MCF 10A (cell line): ENCODE measurements around the gene TEAD2. TPM values are rescaled to one million over a fixed set of nuclear protein-coding genes. Genes with fewer than 3 reads are reported as not detected.
"Not testable (repeated sequence)": the region's sequence is repeated elsewhere in the genome, so short reads cannot be mapped to it uniquely, and the experiment has no call there.

Experiments
- BruUV-seq: library from RNA; stranded (reverse); fragments of 400-500 nt; replicated peaks from 2 replicates; lab custom pipeline; 2021; lab: Mats Ljungman, UMichigan
- CTCF ChIA-PET: fragments of 300-600 bp; sonication (Branson Sonifier 250); formaldehyde crosslinking; extraction: SDS; loops from one replicate; lab custom pipeline; 2021; ENCODE audit warnings: antibody characterized with exemption, inconsistent platforms; lab: Yijun Ruan, JAX
- POLR2A ChIA-PET: fragments of 300-600, 350-650 bp; sonication (Branson Sonifier 250); formaldehyde crosslinking; extraction: SDS; loops from one replicate; lab custom pipeline; 2020; ENCODE audit warnings: antibody characterized with exemption, inconsistent platforms; lab: Yijun Ruan, JAX
- DNase-seq: peaks from one replicate; pipeline ENCODE4 v3.0.0-alpha.2; 2018; ENCODE audit not compliant: unreplicated experiment
- H3K27ac Mint-ChIP-seq: one replicate; pipeline ENCODE4 v1.8.0; 2022; ENCODE audit warnings: mild to moderate bottlenecking, low read depth, mixed read lengths; ENCODE audit not compliant: unreplicated experiment
- H3K27me3 Mint-ChIP-seq: one replicate; pipeline ENCODE4 v1.8.0; 2022; ENCODE audit warnings: mixed read lengths; ENCODE audit not compliant: insufficient read depth, unreplicated experiment
- H3K36me3 Mint-ChIP-seq: one replicate; pipeline ENCODE4 v1.8.0; 2022; ENCODE audit warnings: mild to moderate bottlenecking, moderate library complexity, mixed read lengths; ENCODE audit not compliant: insufficient read depth, unreplicated experiment
- H3K4me1 Mint-ChIP-seq: one replicate; pipeline ENCODE4 v1.8.0; 2022; ENCODE audit warnings: mixed read lengths; ENCODE audit not compliant: insufficient read depth, unreplicated experiment
- H3K4me3 Mint-ChIP-seq: one replicate; pipeline ENCODE4 v1.8.0; 2022; ENCODE audit warnings: mild to moderate bottlenecking, moderate library complexity, mixed read lengths; ENCODE audit not compliant: unreplicated experiment
- H3K9me3 Mint-ChIP-seq: one replicate; pipeline ENCODE4 v1.8.0; 2022; ENCODE audit warnings: mixed read lengths; ENCODE audit not compliant: unreplicated experiment
- intact Hi-C: fragments of 100-400 bp; cut with micrococcal nuclease; formaldehyde crosslinking; loops from 2 replicates; pipeline ENCODE4 v1.14.1; 2022
- total RNA-seq: library from RNA; stranded (reverse); gene quantifications from 2 replicates; pipeline ENCODE4 v1.2.3, GENCODE V29; 2022
- TF ChIP-seq, protein P1 (sequence below): fragments of 200-600 bp; IDR thresholded peaks from one replicate; pipeline ENCODE4 v1.8.0; 2022; ENCODE audit warnings: antibody characterized with exemption, mild to moderate bottlenecking; ENCODE audit not compliant: unreplicated experiment

The TEAD2 gene
- total RNA-seq, 1 experiment from 2014 or later: 3.5 TPM

DNA sequence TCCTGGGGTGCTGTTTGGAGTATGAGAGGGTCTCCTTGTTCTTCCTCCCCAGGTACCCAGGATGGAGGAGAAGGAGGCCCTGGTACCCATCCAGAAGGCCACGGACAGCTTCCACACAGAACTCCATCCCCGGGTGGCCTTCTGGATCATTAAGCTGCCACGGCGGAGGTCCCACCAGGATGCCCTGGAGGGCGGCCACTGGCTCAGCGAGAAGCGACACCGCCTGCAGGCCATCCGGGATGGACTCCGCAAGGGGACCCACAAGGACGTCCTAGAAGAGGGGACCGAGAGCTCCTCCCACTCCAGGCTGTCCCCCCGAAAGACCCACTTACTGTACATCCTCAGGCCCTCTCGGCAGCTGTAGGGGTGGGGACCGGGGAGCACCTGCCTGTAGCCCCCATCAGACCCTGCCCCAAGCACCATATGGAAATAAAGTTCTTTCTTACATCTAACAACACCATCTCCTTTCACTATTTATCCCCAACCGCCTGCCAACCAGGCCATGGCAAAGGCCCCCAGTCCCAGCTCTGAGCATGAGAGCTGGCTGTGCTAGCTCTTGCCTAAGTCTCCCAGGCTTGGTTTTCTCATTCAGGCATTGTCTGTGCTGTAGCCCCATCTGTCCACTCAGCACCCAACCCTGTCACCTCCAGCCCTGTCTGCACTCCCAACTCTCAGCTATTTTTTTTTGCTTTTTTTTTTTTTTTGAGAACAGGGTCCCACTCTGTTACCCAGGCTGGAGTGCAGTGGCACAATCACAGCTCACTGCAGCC is 12.6 kb upstream of the TEAD2 start:
- no peaks in the 10 kb centered on the region for H3K4me1 Mint-ChIP-seq
- TF ChIP-seq, protein P1, sequence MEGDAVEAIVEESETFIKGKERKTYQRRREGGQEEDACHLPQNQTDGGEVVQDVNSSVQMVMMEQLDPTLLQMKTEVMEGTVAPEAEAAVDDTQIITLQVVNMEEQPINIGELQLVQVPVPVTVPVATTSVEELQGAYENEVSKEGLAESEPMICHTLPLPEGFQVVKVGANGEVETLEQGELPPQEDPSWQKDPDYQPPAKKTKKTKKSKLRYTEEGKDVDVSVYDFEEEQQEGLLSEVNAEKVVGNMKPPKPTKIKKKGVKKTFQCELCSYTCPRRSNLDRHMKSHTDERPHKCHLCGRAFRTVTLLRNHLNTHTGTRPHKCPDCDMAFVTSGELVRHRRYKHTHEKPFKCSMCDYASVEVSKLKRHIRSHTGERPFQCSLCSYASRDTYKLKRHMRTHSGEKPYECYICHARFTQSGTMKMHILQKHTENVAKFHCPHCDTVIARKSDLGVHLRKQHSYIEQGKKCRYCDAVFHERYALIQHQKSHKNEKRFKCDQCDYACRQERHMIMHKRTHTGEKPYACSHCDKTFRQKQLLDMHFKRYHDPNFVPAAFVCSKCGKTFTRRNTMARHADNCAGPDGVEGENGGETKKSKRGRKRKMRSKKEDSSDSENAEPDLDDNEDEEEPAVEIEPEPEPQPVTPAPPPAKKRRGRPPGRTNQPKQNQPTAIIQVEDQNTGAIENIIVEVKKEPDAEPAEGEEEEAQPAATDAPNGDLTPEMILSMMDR: no peak
- no peak overlapping the region for H3K27ac Mint-ChIP-seq
- H3K36me3 Mint-ChIP-seq: no peaks in the 10 kb centered on the region
- POLR2A ChIA-PET: interaction anchor here (0.7 kb wide), 1 partner anchor 77 kb away, joined by 3 read pairs; the partner anchor contains the start of gene PIH1D1
- intact Hi-C loops: no loop called here
- BruUV-seq: no TSS peak
- H3K27me3 Mint-ChIP-seq: peaks cover 26% of the 10 kb centered on the region
- CTCF ChIA-PET: interaction anchor here (0.6 to 0.7 kb wide), 2 partner anchors 9 to 69 kb away, joined by 3 to 4 read pairs; no protein-coding TSS in a partner anchor
- H3K4me3 Mint-ChIP-seq: no peak overlapping the region
- no peak for DNase-seq
- H3K9me3 Mint-ChIP-seq: no peaks in the 10 kb centered on the region

DNA sequence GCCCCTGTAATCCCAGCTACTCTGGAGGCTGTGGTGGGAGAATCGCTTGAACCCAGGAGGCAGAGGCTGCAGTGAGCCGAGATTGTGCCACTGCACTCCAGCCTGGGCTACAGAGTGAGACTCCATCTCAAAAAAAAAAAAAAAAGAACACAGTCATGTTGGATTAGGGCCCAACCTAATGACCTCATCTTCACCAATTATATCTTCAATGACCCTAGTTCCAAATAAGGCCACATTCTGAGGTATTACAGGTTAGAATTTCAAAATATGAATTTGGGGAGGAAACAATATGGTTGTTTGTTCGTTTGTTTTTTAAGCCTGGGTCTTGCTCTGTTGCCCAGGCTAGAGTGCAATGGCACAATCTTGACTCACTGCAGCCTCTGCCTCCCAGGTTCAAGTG is 11.0 kb upstream of the TEAD2 start:
- DNase-seq, H3K4me1 Mint-ChIP-seq, H3K27ac Mint-ChIP-seq, H3K4me3 Mint-ChIP-seq, BruUV-seq, H3K9me3 Mint-ChIP-seq, H3K36me3 Mint-ChIP-seq, intact Hi-C loops: not testable (repeated sequence)
- POLR2A ChIA-PET: interaction anchor here (0.6 kb wide), 1 partner anchor 287 kb away, joined by 3 read pairs; no protein-coding TSS in a partner anchor
- peaks cover 26% of the 10 kb centered on the region for H3K27me3 Mint-ChIP-seq
- CTCF ChIA-PET: interaction anchor here (1.0 kb wide), 1 partner anchor 18 kb away, joined by 4 read pairs; no protein-coding TSS in a partner anchor

DNA sequence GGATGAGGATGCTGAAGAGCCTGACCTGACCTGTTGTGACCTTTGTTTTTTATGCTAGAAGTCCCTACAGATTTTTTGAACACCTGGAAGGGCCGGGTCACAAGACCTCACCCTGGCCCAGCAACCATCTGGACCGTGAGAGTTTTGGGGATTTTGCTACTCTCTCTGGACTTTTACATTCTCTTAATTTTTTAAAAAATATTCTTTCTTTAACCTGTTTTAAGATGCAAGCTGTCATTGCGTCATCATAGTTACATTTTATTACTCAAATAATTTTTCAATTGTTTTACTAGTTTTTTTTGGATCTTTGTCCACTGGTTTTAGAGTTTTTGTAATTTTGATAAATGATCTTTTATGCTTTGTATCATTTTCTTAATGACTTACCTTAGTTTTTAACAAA is 9.0 kb upstream of the TEAD2 start:
- Mint-ChIP-seq H3K27ac (no peak overlapping the region), H3K4me1 (no peaks in the 10 kb centered on the region), H3K9me3 (no peaks in the 10 kb centered on the region), H3K36me3 (no peaks in the 10 kb centered on the region), H3K4me3 (no peak overlapping the region), H3K27me3 (peaks cover 16% of the 10 kb centered on the region)
- DNase-seq: no peak
- intact Hi-C loops: no loop called here
- ChIA-PET POLR2A (no interaction called here), CTCF (interaction anchor here (0.7 kb wide), 2 partner anchors 21 to 113 kb away, joined by 3 read pairs; no protein-coding TSS in a partner anchor)
- TF ChIP-seq, protein P1: no peak
- BruUV-seq: no TSS peak

DNA sequence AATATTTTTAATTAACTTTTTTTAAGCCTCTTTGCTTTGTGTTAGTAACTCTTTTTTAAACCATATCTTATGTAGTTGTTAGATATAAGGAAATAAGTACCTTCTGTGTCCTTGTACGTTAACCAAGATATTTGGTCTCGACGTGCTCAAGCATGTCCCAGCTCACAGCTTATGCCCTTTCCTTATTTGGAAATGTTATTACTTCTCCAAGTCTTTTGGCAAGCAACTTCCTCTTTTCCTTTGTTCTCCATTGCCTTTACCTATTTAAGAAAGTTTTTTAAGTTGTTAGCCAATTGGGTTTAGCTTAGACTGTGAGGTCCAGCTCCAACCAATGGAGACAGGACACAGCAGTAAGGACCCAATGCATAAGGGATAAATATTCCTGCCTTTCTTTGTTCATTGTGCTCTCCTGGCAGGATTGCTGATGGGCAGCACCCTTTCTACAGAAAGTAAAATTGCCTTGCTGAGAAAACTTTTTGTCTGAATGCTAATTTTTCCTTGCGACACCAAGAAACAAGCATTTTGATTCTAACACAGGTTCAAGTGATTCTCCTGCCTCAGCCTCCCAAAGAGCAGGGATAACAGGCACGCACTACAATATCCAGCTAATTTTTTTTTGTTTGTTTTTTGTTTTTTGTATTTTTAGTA is 6.6 kb upstream of the TEAD2 start:
- POLR2A ChIA-PET: no interaction called here
- H3K27me3 Mint-ChIP-seq: no peaks in the 10 kb centered on the region

More for the DNA sequence above, 6.6 kb upstream of the TEAD2 start:
- H3K27ac Mint-ChIP-seq: no peak overlapping the region
- no peak overlapping the region for H3K4me3 Mint-ChIP-seq
- CTCF ChIA-PET: interaction anchor here (1.8 to 2.2 kb wide), 2 partner anchors 23 kb away, joined by 7 to 9 read pairs; no protein-coding TSS in a partner anchor
- intact Hi-C loops: no loop called here
- DNase-seq: peak; percentile 26
- no TSS peak for BruUV-seq
- H3K36me3 Mint-ChIP-seq: no peaks in the 10 kb centered on the region
- H3K4me1 Mint-ChIP-seq: no peaks in the 10 kb centered on the region
- TF ChIP-seq, protein P1: no peak
- no peaks in the 10 kb centered on the region for H3K9me3 Mint-ChIP-seq
